Neuron (in vitro differentiated cells): Measurements from ENCODE around the gene SEPTIN12.
A peak's percentile ranks its signal among the peaks of the same experiment; 100 is the strongest.

Experiments used
- H2AFZ ChIP-seq: one replicate; pipeline ENCODE4 v1.6.1; 2013; ENCODE audit warnings: low read depth, mild to moderate bottlenecking, inconsistent platforms, low read length, moderate library complexity
- H3K27me3 ChIP-seq: one replicate; pipeline ENCODE4 v1.6.1; 2013; ENCODE audit warnings: low read length; ENCODE audit not compliant: insufficient read depth
- H3K36me3 ChIP-seq: one replicate; pipeline ENCODE4 v1.6.1; 2013; ENCODE audit warnings: low read length; ENCODE audit not compliant: insufficient read depth
- H3K4me1 ChIP-seq: one replicate; pipeline ENCODE4 v1.6.1; 2013; ENCODE audit warnings: low read length; ENCODE audit not compliant: insufficient read depth
- H3K4me3 ChIP-seq: 2 replicates; pipeline ENCODE4 v1.5.1; 2013; ENCODE audit warnings: mild to moderate bottlenecking, low read length, moderate library complexity
- H3K9me3 ChIP-seq: one replicate; pipeline ENCODE4 v1.6.1; 2013; ENCODE audit warnings: low read length

Gene SEPTIN12

DNA sequence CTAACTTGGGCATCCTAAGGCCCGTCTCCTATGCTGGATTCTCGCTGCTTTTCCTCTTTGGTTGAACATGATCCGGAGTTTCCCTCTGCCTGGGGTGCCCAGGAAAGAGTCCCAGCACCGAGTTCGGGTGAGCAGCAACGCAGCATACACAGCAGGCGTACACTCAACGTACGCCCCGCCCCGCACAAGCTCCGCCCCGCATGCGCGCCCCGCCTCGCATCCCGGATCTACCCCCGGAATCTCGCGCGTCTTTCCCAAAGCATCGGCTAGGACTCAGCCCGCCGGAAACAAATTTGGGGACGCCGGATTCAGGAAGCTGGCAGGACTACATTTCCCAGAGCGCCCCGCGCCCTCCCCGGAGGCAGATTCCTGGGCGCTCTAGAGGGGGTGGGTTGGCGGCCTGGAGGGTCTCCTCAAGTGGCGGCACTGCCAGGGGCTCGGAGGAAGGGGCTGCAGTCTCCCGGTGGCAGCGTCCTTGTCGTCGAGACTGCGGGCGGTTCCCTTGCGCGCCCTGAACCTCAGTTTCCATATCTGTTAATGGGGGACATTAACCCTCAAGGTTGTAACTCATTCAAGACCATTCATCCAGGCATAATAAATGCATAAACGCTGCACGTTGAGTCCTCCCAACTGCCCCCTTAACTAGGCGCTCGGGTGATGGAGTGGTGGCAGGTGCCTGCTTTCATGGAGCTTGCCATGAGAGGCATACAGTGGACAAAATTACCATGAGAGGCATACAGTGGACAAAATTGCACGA lies 19.4 kb downstream of the SEPTIN12 start:
- no peaks in the 10 kb centered on the region for H3K27me3 ChIP-seq
- H3K9me3 ChIP-seq, result no peaks in the 10 kb centered on the region
- peaks cover 13% of the 10 kb centered on the region for H3K36me3 ChIP-seq
- H3K4me1 ChIP-seq, result peaks cover 14% of the 10 kb centered on the region
- peak overlapping the region; percentile 41 for H3K4me3 ChIP-seq
- H2AFZ ChIP-seq, result peak overlapping the region; percentile 50

DNA sequence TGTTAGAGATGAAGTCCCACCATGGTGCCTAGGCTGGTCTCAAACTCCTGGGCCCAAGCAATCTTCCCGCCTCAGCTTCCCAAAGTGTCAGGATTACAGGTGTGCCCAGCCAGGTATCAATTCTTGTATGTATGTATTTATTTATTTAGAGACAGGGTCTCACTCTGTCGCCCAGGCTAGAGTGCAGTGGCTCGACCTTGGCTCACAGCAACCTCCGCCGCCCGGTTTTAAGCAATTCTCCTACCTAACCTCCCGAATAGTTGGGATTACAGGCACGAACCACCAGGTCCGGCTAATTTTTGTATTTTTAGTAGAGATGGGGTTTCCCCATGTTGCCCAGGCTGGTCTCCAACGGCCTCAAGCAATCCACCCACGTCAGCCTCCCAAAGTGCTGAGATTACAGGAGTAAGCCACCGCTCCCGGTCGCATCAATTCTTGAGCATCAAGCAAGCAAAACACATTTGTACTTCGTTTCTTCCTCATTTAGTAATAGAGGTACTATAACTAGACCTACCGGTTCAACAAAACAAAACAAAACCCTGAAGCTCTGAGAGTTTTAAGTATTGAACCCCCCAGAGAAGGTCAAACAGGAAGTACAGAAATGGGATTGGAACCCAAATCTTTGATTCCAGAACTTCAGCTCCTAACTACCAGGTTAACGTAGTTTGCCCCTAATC lies 20.1 kb downstream of the SEPTIN12 start:
- no peaks in the 10 kb centered on the region for H3K27me3 ChIP-seq
- H3K36me3 ChIP-seq, result peaks cover 20% of the 10 kb centered on the region
- peak overlapping the region; percentile 41 for H3K4me3 ChIP-seq
- H2AFZ ChIP-seq, result peak overlapping the region; percentile 50
- H3K9me3 ChIP-seq, result no peaks in the 10 kb centered on the region
- H3K4me1 ChIP-seq, result peaks cover 14% of the 10 kb centered on the region

DNA sequence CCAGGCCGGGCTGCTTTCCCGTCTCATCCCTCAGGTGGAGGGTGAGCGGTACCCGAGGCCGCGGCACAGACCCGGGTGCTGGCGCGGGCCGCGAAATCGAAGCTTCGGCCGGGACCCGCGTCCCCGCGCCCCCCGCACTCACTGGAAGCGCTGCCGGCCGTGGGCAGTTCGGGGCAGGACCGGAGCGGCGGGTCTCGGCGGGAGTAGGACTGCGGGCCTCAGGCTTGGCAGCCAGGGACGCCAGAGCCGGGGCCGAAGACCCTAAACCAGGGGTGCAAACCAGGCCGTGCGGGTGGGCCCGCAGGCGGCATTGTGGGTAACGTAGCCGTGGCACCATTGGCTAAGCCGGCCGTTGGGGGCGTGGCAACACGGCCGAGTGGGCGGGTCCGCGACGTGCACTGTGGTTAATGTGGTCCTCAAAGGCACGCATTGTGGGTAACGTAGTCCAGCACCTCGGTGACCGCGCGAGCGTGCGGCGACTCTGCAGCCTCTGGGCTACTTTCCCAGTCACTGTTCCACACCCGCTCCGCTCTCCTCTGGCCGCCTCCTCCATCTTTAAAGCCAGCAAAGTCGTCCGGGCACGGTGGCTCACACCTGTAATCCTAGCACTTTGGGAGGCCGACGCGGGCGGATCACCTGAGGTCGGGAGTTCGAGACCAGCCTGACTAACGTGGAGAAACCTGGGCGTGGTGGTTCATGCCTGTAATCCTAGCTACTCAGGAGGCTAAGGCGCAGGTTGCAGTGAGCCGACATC lies 21.1 kb downstream of the SEPTIN12 start, which contains the start of gene ZNF500:
Gene ZNF500, minus strand, starts transcription at position 288 of the 754 bp plus-strand sequence. CDS start 1,184 bp downstream, outside the sequence.
- Histone ChIP-seq H3K4me1 (peaks cover 14% of the 10 kb centered on the region), H3K4me3 (peak within 1 kb of the TSS; percentile 73), H3K9me3 (no peaks in the 10 kb centered on the region)

DNA sequence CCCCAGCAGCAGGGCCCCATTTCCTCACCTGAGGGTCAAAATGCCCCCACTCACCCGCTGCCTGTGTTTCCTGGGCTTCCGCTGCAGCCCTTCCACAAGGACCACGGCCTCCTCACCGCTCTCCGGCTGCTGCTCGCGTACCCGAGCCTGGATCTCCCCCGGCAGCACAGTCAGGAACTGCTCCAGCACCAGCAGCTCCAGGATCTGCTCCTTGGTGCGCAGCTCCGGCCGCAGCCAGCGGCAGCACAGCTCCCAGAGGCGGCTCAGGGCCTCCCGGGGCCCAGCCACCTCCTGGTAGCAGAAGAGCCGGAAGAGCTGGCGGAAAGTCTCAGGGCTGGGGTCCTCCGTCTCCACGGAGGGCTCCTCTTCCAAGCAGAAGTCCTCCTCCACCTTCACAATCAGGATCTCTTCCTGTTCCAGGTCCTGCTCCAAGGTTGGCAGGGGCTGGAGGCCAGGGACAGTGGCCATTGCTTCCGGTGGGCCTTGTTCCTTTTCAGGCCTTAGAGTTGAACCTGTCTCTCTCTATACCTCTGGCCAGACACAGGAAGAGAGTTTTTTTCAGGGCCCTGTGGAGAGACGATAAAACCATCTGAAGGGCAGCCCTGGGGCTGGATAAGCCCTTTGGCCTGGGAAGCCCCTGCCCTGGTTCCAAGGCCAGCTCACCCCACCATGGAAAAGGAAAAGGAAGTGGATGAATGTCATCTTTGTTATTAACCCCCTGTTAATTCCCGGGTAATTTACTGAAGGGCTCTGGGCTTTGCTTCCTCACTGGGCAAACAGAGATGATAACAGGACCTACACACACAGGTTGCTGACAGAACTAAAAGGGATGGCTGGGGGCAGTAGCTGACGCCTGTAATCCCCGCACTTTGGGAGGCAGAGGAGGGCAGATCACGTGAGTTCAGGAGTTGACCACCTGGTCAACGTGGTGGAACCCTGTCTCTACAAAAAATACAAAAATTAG lies 22.4 kb downstream of the SEPTIN12 start:
- Histone ChIP-seq H2AFZ (no peak overlapping the region), H3K36me3 (peaks cover 30% of the 10 kb centered on the region), H3K4me1 (peaks cover 14% of the 10 kb centered on the region), H3K4me3 (peak overlapping the region; percentile 73), H3K27me3 (no peaks in the 10 kb centered on the region), H3K9me3 (no peaks in the 10 kb centered on the region)

More for the DNA sequence above, 21.1 kb downstream of the SEPTIN12 start, which contains the start of gene ZNF500:
- Histone ChIP-seq H2AFZ (peak within 1 kb of the TSS; percentile 73), H3K36me3 (peaks cover 23% of the 10 kb centered on the region), H3K27me3 (no peaks in the 10 kb centered on the region)

DNA sequence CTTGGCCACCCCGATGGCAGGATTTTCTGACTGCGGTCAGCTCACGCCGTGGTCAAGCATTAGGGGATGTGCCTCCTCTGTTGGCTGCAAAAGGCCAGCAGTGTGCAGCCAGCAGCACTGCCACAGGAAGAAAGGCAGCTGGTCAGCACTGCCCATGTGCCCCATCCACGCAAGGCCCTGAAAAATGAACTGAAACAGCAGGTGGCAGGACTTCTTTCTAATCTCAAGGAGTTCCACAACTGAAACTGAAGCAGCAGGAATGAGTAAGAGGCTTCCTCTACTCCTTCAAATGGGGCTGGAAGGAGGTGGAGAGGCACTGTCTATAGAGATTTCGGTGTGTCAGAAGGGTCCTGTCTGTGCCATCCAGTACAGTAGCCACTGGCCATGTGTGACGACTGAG lies 24.4 kb downstream of the SEPTIN12 start:
- Histone ChIP-seq H3K27me3 (no peaks in the 10 kb centered on the region), H3K9me3 (no peaks in the 10 kb centered on the region), H3K4me1 (peaks cover 14% of the 10 kb centered on the region), H2AFZ (no peak overlapping the region), H3K36me3 (peaks cover 46% of the 10 kb centered on the region), H3K4me3 (no peak overlapping the region)

DNA sequence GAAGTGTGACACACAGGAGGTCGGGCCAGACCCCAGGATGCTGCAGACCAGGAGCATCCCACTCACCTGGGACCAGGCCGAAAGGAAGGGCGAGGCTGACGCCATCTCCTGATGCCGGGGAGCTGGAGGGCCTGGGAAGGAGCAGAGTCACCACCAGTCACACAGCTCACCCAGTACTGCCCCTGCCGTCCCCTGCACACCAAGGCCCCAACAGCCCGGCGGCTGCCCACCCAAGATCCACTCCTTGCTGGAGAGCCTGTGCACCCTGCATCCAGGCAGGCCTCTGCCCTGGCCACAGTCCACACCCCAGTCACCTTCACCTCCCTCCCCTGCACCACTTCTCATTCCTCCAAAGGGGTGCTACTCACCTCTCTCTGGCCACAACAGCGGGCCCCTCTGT lies 25.9 kb downstream of the SEPTIN12 start:
- Histone ChIP-seq H3K27me3 (no peaks in the 10 kb centered on the region), H2AFZ (no peak overlapping the region), H3K4me1 (peaks cover 10% of the 10 kb centered on the region), H3K4me3 (no peak overlapping the region), H3K36me3 (peaks cover 55% of the 10 kb centered on the region), H3K9me3 (no peaks in the 10 kb centered on the region)

DNA sequence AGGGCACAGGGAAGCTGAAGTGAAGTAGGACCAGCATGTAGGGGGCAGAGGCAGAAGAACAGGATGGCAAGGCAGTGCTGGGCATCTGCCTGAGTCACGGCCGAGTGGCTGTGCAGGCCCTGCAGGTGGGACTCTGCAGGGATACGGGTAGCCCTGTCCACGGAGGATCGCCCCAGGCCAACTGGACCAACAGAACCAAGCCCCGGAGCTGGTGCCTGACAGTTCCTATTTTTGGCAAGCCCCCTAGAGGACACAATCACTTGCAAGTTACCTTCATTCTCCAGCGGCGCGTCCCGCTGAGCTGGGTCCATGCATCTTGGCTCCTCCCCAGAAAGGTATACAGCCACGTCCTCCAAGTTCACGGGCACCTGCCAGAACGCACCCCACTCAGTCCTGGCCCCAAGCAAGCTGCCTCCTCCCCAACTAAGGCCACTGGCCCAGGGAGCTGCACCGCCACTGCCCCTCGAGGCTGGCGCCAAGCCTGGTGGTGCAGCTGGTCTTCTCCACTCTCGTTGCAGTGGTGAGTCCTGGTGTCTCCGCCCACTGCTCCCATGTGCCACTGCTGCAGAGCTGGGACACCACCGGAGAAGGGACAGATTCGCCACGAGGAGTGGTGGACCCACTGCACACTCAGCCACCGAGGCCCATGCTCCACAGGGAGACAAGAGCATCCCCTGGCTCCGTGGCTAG lies 27.8 kb downstream of the SEPTIN12 start:
- Histone ChIP-seq H2AFZ (no peak overlapping the region), H3K27me3 (no peaks in the 10 kb centered on the region), H3K9me3 (peaks cover 5% of the 10 kb centered on the region), H3K4me3 (no peak overlapping the region), H3K36me3 (peaks cover 68% of the 10 kb centered on the region), H3K4me1 (no peaks in the 10 kb centered on the region)

DNA sequence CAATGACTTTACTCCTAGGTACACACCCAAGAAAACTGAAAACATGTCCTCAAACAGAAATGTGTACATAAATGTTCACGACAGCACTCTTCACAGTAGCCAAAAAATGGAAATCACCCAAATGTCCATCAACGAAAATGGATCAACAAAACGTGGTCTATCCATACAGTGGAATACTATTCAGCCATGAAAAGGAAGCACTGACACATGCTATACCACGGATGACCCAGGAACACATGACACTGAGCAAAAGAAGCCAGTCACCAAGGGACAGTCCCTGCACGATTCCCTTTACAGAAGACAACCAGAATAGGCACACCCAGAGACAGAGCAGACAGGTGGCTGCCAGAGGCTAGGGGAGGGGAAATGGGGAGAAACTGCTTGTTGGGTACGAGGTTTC lies 32.5 kb downstream of the SEPTIN12 start:
- Histone ChIP-seq H3K4me1 (no peaks in the 10 kb centered on the region), H3K27me3 (no peaks in the 10 kb centered on the region), H3K36me3 (peaks cover 71% of the 10 kb centered on the region), H3K9me3 (peaks cover 8% of the 10 kb centered on the region), H3K4me3 (no peak overlapping the region), H2AFZ (no peak overlapping the region)

DNA sequence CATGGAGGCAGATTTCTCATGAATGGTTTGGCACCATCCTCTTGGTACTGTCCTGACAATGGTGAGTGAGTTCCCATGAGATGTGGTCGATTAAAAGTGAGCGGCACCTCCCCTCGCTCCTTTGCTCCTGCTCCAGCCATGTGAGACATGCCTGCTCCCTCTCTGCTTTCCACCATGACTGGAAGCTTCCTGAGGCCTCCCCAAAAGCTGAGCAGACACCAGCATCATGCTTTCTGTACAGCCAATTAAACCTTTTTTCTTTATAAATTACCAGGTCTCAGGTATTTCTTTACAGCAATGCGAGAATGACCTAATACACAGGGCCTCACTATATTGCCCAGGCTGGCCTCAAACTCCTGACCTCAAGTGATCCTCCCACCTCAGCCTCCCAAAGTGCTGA lies 33.3 kb downstream of the SEPTIN12 start:
- no peak overlapping the region for H2AFZ ChIP-seq
- peaks cover 63% of the 10 kb centered on the region for H3K36me3 ChIP-seq
- no peaks in the 10 kb centered on the region for H3K27me3 ChIP-seq
- no peak overlapping the region for H3K4me3 ChIP-seq
- H3K9me3 ChIP-seq, result peaks cover 8% of the 10 kb centered on the region
- no peaks in the 10 kb centered on the region for H3K4me1 ChIP-seq

DNA sequence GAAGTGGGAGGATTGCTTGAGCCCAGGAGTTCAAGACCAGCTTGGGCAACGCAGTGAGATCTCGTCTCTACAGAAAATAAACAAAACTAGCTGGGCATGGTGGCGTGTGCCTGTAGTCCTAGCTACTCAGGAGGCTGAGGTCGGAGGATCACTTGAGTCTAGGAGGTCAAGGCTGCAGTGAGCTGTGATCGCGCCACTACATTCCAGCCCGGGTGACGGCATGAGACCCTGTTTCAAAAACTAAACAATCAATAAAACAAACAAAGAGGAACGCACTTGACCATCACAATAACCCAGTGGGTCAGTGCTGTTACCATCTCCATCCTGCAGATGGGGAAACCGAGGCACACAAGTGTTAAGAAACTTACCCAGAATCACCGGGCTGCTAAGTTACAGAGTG lies 34.9 kb downstream of the SEPTIN12 start:
- Histone ChIP-seq H3K36me3 (peaks cover 52% of the 10 kb centered on the region), H3K27me3 (no peaks in the 10 kb centered on the region), H3K4me3 (no peak overlapping the region), H3K4me1 (no peaks in the 10 kb centered on the region), H3K9me3 (peaks cover 8% of the 10 kb centered on the region), H2AFZ (no peak overlapping the region)

DNA sequence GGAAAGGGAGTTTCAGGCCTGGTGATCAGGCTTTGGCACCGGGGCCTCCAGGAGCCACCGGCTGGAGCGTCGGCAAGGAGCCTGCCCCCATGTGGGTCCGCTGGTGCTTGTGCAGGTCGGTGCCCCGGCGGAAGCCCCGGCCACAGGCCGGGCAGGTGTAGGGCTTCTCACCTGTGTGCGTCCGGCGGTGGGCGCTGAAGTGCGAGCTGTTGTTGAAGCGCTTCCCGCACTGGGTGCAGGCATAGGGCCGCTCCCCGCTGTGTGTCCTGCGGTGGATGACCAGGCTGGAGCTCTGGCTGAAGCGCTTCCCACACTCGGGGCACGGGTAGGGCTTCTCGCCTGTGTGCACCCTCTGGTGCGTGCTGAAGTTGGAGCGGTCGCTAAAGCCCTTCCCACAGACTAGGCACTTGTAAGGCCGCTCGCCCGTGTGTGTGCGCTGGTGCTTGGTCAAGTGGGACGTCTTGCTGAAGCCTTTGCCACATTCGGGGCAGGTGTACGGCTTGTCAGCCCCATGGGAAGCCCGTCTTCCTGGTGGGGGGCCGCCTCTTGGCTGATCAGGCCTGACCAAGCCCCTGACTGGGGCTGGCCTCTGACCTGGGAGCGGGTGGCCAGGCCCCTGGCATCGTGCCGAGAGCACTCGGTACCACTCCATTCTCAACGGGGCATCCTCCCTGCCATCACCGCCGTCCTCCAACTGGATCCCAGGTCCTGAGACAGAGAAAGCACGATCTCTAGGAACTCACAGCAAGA lies 35.6 kb downstream of the SEPTIN12 start:
- H2AFZ ChIP-seq, result no peak overlapping the region
- H3K9me3 ChIP-seq, result peaks cover 8% of the 10 kb centered on the region
- peaks cover 51% of the 10 kb centered on the region for H3K36me3 ChIP-seq
- no peaks in the 10 kb centered on the region for H3K4me1 ChIP-seq
- H3K4me3 ChIP-seq, result no peak overlapping the region
- H3K27me3 ChIP-seq, result no peaks in the 10 kb centered on the region
